GM13977 (cell line): ENCODE results near the gene SUMO3.

Source experiments
- DNase-seq: peaks from one replicate; pipeline ENCODE4 v3.0.0; 2012; ENCODE audit warnings: low spot score
- in situ Hi-C: fragments of 300-500 bp; cut with MboI; formaldehyde crosslinking; loops from one replicate; pipeline ENCODE4 v1.12.0; 2022; ENCODE audit warnings: low sequenced_read_pairs, low pct_unique_long_range_greater_than_20kb, mixed read lengths, inconsistent platforms; ENCODE audit not compliant: unreplicated experiment
- TF ChIP-seq, protein P1 (sequence below): IDR thresholded peaks from 2 replicates; pipeline ENCODE4 v1.5.1; 2012; ENCODE audit warnings: mild to moderate bottlenecking, control low read depth; ENCODE audit not compliant: insufficient read depth; ENCODE audit errors: extremely low read depth, missing control alignments

Gene SUMO3

DNA sequence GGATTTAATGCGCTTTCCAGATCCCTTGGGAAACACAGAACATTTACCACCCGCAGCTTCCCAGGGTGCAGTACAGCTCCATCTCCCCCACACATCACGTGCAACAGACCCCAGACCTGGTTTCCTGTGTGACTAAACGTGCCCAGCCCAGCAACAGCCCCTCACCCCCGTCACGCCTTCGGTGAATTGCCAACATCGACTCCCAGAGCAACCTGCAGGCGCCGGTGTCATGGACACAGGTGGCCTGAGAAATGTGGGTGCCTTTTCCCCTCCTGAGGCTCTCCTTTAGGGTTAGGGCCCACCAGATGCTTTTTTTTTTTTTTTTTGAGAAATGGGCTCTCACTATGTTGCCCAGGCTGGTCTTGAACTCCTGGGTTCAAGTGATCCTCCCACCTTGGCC lies 24.2 kb upstream of the SUMO3 start:
- TF ChIP-seq, protein P1, sequence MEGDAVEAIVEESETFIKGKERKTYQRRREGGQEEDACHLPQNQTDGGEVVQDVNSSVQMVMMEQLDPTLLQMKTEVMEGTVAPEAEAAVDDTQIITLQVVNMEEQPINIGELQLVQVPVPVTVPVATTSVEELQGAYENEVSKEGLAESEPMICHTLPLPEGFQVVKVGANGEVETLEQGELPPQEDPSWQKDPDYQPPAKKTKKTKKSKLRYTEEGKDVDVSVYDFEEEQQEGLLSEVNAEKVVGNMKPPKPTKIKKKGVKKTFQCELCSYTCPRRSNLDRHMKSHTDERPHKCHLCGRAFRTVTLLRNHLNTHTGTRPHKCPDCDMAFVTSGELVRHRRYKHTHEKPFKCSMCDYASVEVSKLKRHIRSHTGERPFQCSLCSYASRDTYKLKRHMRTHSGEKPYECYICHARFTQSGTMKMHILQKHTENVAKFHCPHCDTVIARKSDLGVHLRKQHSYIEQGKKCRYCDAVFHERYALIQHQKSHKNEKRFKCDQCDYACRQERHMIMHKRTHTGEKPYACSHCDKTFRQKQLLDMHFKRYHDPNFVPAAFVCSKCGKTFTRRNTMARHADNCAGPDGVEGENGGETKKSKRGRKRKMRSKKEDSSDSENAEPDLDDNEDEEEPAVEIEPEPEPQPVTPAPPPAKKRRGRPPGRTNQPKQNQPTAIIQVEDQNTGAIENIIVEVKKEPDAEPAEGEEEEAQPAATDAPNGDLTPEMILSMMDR = no peak
- in situ Hi-C loops = no loop called here
- no peak for DNase-seq

- no peak for DNase-seq
- in situ Hi-C loops = no loop called here
- TF ChIP-seq, protein P1 = no peak
Observed at GRCh38 chr21:44840771-44841170, 22.9 kb upstream of the SUMO3 start.

DNA sequence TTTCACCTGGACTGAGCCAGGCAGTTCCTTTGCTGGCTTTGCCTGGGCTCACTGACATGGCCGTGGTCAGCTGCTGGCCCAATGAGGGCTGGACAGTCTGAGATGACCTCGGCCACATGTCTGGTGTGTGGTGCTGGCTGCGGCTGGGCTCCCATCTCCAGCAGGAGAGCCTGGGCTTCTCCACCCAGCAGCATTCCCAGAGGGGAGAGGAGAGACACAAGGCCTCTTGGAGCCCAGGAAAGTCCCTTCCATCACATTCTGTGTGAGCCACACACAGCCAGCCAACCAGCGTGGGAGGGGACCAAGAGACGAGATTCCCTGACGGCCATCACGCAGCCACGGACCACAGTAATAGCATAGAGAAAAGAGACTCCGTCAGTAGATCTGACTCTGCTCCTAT lies 21.1 kb upstream of the SUMO3 start:
- TF ChIP-seq, protein P1 = no peak
- in situ Hi-C loops = no loop called here
- DNase-seq = no peak

GRCh38 chr21:44838039-44838895 lies 20.4 kb upstream of the SUMO3 start:
- in situ Hi-C loops = no loop called here
- TF ChIP-seq, protein P1 = no peak
- DNase-seq = no peak

GRCh38 chr21:44837537-44837936 lies 19.7 kb upstream of the SUMO3 start:
- TF ChIP-seq, protein P1 = no peak
- in situ Hi-C loops = no loop called here
- no peak for DNase-seq

GRCh38 chr21:44836666-44837471 lies 19.0 kb upstream of the SUMO3 start:
- DNase-seq = no peak
- TF ChIP-seq, protein P1 = no peak

More at GRCh38 chr21:44836666-44837471, 19.0 kb upstream of the SUMO3 start:
- in situ Hi-C loops = no loop called here
